H1 (cell line): ENCODE measurements around the gene TCF4. TPM values are rescaled to one million over a fixed set of nuclear protein-coding genes. Genes with fewer than 3 reads are reported as not detected.

Experiments used
- CTCF ChIA-PET: fragments of 300-600 bp; sonication (Branson Sonifier 250); formaldehyde crosslinking; loops from one replicate; lab custom pipeline; 2021; ENCODE audit not compliant: partially characterized antibody; lab: Charles Lee
- POLR2A ChIA-PET: fragments of 300-600 bp; sonication (Branson Sonifier 250); formaldehyde crosslinking; loops from one replicate; lab custom pipeline; 2021; ENCODE audit warnings: inconsistent platforms; ENCODE audit not compliant: partially characterized antibody; lab: Charles Lee
- DNase-seq, 2 experiments: peaks; one replicate each; pipeline versions ENCODE4 v3.0.0 to v3.0.0-alpha.2; 2010 to 2022; ENCODE audit warnings: low spot score in 2 of 2, low read depth in 1 of 2, mixed read lengths in 1 of 2
- FAIRE-seq: peaks from 2 replicates; lab custom pipeline; 2011; peaks lifted over from hg19 to GRCh38; lab: Jason Lieb, UNC
- H2AFZ ChIP-seq: 2 replicates; pipeline ENCODE4 v1.8.1; 2012; ENCODE audit warnings: low read length, inconsistent platforms
- H2AK5ac ChIP-seq: 2 replicates; pipeline ENCODE4 v1.6.1; 2013; ENCODE audit warnings: low read depth, low read length
- H2BK120ac ChIP-seq: replicated peaks from 2 replicates; pipeline ENCODE3; 2013; ENCODE audit warnings: low read depth, low read length, inconsistent platforms
- H2BK12ac ChIP-seq: 2 replicates; pipeline ENCODE4 v1.6.1; 2013; ENCODE audit warnings: low read depth, low read length
- H2BK15ac ChIP-seq: 2 replicates; pipeline ENCODE4 v1.6.1; 2013; ENCODE audit warnings: low read length
- H2BK20ac ChIP-seq: 2 replicates; pipeline ENCODE4 v1.6.1; 2013; ENCODE audit warnings: low read length
- H2BK5ac ChIP-seq: 2 replicates; pipeline ENCODE4 v1.6.1; 2013; ENCODE audit warnings: low read depth, low read length
- H3K14ac ChIP-seq: 2 replicates; pipeline ENCODE4 v1.6.1; 2013; ENCODE audit warnings: inconsistent platforms; ENCODE audit not compliant: insufficient read length
- H3K18ac ChIP-seq: 2 replicates; pipeline ENCODE4 v1.6.1; 2013; ENCODE audit warnings: low read length; ENCODE audit errors: extremely low read depth
- H3K23ac ChIP-seq: 2 replicates; pipeline ENCODE4 v1.6.1; 2013; ENCODE audit warnings: inconsistent platforms; ENCODE audit not compliant: insufficient read length
- H3K23me2 ChIP-seq: 2 replicates; pipeline ENCODE4 v1.6.1; 2013; ENCODE audit warnings: low read depth, low read length
- H3K27ac ChIP-seq: 2 replicates; pipeline ENCODE4 v1.6.1; 2011; ENCODE audit warnings: low read depth, low read length, inconsistent platforms
- H3K27me3 ChIP-seq, 4 experiments: replicated peaks in 1 of 4; 1 replicate in 1 of 4; 2 replicates in 3 of 4; pipeline versions ENCODE4 v1.6.1 to v1.8.1; 2011 to 2013; ENCODE audit warnings: low read length in 3 of 4, mild to moderate bottlenecking in 3 of 4, inconsistent platforms in 2 of 4, mixed read lengths in 2 of 4, moderate library complexity in 1 of 4; ENCODE audit not compliant: control insufficient read depth in 3 of 4, insufficient read depth in 3 of 4; ENCODE audit errors: extremely low read depth in 1 of 4
- H3K36me3 ChIP-seq, 4 experiments: 2 replicates each; pipeline versions ENCODE4 v1.6.1 to v1.8.1; 2011 to 2013; ENCODE audit warnings: mild to moderate bottlenecking in 4 of 4, low read length in 3 of 4, moderate library complexity in 2 of 4, control low read depth in 1 of 4, inconsistent platforms in 1 of 4; ENCODE audit not compliant: insufficient read depth in 4 of 4, control insufficient read depth in 2 of 4
- H3K4ac ChIP-seq: replicated peaks from 2 replicates; pipeline ENCODE3; 2013; ENCODE audit warnings: low read length, low read depth, mixed read lengths, inconsistent platforms; ENCODE audit not compliant: insufficient read length
- H3K4me1 ChIP-seq, 4 experiments: replicated peaks in 1 of 4; 1 replicate in 1 of 4; 2 replicates in 3 of 4; pipeline versions ENCODE4 v1.6.1 to v1.8.1; 2011 to 2013; ENCODE audit warnings: low read length in 3 of 4, inconsistent platforms in 2 of 4, mixed read lengths in 1 of 4; ENCODE audit not compliant: insufficient read depth in 4 of 4, control insufficient read depth in 3 of 4
- H3K4me2 ChIP-seq, 2 experiments: 2 replicates each; pipeline versions ENCODE4 v1.6.1 to v1.8.1; 2011 to 2013; ENCODE audit warnings: low read depth in 2 of 2, low read length in 2 of 2, control low read depth in 1 of 2, inconsistent platforms in 1 of 2, mild to moderate bottlenecking in 1 of 2; ENCODE audit not compliant: insufficient read depth in 1 of 2
- H3K4me3 ChIP-seq, 4 experiments: fragments of 200-600, 300-600 bp in 1 of 4; sonication (generic), shearing (Covaris generic), sonication (Bioruptor Twin) in 1 of 4; 2 replicates each; pipeline versions ENCODE4 v1.5.1 to v1.8.1; 2011 to 2016; ENCODE audit warnings: low read length in 4 of 4, low read depth in 3 of 4, control low read depth in 2 of 4, inconsistent platforms in 2 of 4, mild to moderate bottlenecking in 2 of 4, mixed read lengths in 1 of 4, moderate library complexity in 1 of 4; ENCODE audit not compliant: insufficient read depth in 2 of 4; ENCODE audit errors: extremely low read depth in 1 of 4
- H3K56ac ChIP-seq: replicated peaks from 2 replicates; pipeline ENCODE3; 2013; ENCODE audit warnings: low read depth, mild to moderate bottlenecking, mixed read lengths, low read length, inconsistent platforms; ENCODE audit not compliant: insufficient read length
- H3K79me1 ChIP-seq: 2 replicates; pipeline ENCODE4 v1.6.1; 2013; ENCODE audit warnings: low read depth, low read length, control low read depth
- H3K79me2 ChIP-seq, 2 experiments: 2 replicates each; pipeline versions ENCODE4 v1.6.1 to v1.8.1; 2012 to 2013; ENCODE audit warnings: low read length in 2 of 2, mild to moderate bottlenecking in 2 of 2, inconsistent platforms in 1 of 2; ENCODE audit not compliant: insufficient read depth in 2 of 2, control insufficient read depth in 1 of 2
- H3K9ac ChIP-seq, 4 experiments: replicated peaks in 1 of 4; 1 replicate in 1 of 4; 2 replicates in 3 of 4; pipeline versions ENCODE4 v1.6.1 to v1.8.1; 2011 to 2013; ENCODE audit warnings: low read depth in 3 of 4, low read length in 3 of 4, control low read depth in 2 of 4, mild to moderate bottlenecking in 2 of 4, moderate library complexity in 2 of 4, inconsistent platforms in 1 of 4; ENCODE audit errors: extremely low read depth in 1 of 4
- H3K9me3 ChIP-seq, 2 experiments: 2 replicates each; pipeline versions ENCODE4 v1.6.1 to v1.8.1; 2012 to 2013; ENCODE audit warnings: mild to moderate bottlenecking in 2 of 2, moderate library complexity in 2 of 2, control low read depth in 1 of 2, inconsistent platforms in 1 of 2, low read depth in 1 of 2, low read length in 1 of 2, mixed read lengths in 1 of 2; ENCODE audit not compliant: insufficient read depth in 2 of 2
- H4K20me1 ChIP-seq, 2 experiments: replicated peaks in 1 of 2; 2 replicates each; pipeline versions ENCODE3 to v1.8.1; 2011 to 2013; ENCODE audit warnings: inconsistent platforms in 2 of 2, low read length in 2 of 2, mild to moderate bottlenecking in 1 of 2; ENCODE audit not compliant: insufficient read depth in 2 of 2, control insufficient read depth in 1 of 2
- H4K5ac ChIP-seq: 2 replicates; pipeline ENCODE4 v1.6.1; 2013; ENCODE audit warnings: low read length, low read depth, mixed read lengths, inconsistent platforms; ENCODE audit not compliant: insufficient read length
- H4K8ac ChIP-seq: 2 replicates; pipeline ENCODE4 v1.8.0; 2013; ENCODE audit warnings: mild to moderate bottlenecking, moderate library complexity, low read length, inconsistent platforms; ENCODE audit not compliant: insufficient read depth; ENCODE audit errors: extremely low read depth
- H4K91ac ChIP-seq: replicated peaks from 2 replicates; pipeline ENCODE3; 2013; ENCODE audit warnings: low read length, mixed read lengths, inconsistent platforms; ENCODE audit not compliant: insufficient read length
- BACH1 ChIP-seq: IDR thresholded peaks from 2 replicates; pipeline ENCODE4 v1.6.1; 2012; ENCODE audit warnings: low read length, improper control_type of control experiment
- CEBPB ChIP-seq: IDR thresholded peaks from 2 replicates; pipeline ENCODE4 v1.6.1; 2012; ENCODE audit warnings: low read depth, low read length
- FOSL1 ChIP-seq: IDR thresholded peaks from 2 replicates; pipeline ENCODE4 v1.6.1; 2011; ENCODE audit warnings: mild to moderate bottlenecking, low read depth, low read length, moderate library complexity; ENCODE audit not compliant: insufficient read depth
- HDAC6 ChIP-seq: IDR thresholded peaks from one replicate; pipeline ENCODE4 v1.7.1; 2012; ENCODE audit warnings: low read depth, mild to moderate bottlenecking, inconsistent platforms, low read length, moderate library complexity
- JUND ChIP-seq: IDR thresholded peaks from 2 replicates; pipeline ENCODE4 v1.6.1; 2011; ENCODE audit warnings: mild to moderate bottlenecking, improper control_type of control experiment, low read length
- KDM4A ChIP-seq: IDR thresholded peaks from one replicate; pipeline ENCODE4 v1.7.1; 2012; ENCODE audit warnings: low read depth, mild to moderate bottlenecking, moderate library complexity, low read length, inconsistent platforms; ENCODE audit not compliant: severe bottlenecking
- MAFK ChIP-seq: IDR thresholded peaks from 2 replicates; pipeline ENCODE4 v1.6.1; 2012; ENCODE audit warnings: low read depth, mild to moderate bottlenecking, improper control_type of control experiment, low read length
- POU5F1 ChIP-seq: IDR thresholded peaks from 2 replicates; pipeline ENCODE4 v1.6.1; 2011; ENCODE audit warnings: low read depth, mild to moderate bottlenecking, low read length, moderate library complexity
- SP2 ChIP-seq: IDR thresholded peaks from 2 replicates; pipeline ENCODE4 v1.6.1; 2012; ENCODE audit warnings: mild to moderate bottlenecking, low read length, inconsistent platforms
- SRF ChIP-seq: IDR thresholded peaks from 2 replicates; pipeline ENCODE4 v1.6.1; 2011; ENCODE audit warnings: mild to moderate bottlenecking, low read depth, low read length, moderate library complexity
- TAF1 ChIP-seq: IDR thresholded peaks from 2 replicates; pipeline ENCODE4 v1.6.1; 2011; ENCODE audit warnings: mild to moderate bottlenecking, low read depth, low read length
- TAF7 ChIP-seq: optimal IDR thresholded peaks from 2 replicates; pipeline ENCODE3; 2011; ENCODE audit warnings: low read depth, mild to moderate bottlenecking, inconsistent platforms, low read length, moderate library complexity, borderline replicate concordance
- TCF12 ChIP-seq: IDR thresholded peaks from 2 replicates; pipeline ENCODE4 v1.6.1; 2011; ENCODE audit warnings: low read depth, mild to moderate bottlenecking, low read length
- ZNF274 ChIP-seq: IDR thresholded peaks from 2 replicates; pipeline ENCODE4 v1.7.0; 2012; ENCODE audit warnings: low read length, borderline replicate concordance; ENCODE audit errors: extremely low read depth
- WGBS, 2 experiments: shearing (Covaris generic) in 1 of 2; methylation state at CpG; one replicate each; pipeline versions ENCODE4 v1.1.6 to v1.1.7; 2013 to 2015; ENCODE audit warnings: low lambda C conversion rate in 2 of 2, mixed read lengths in 2 of 2, inconsistent platforms in 1 of 2, low coverage in 1 of 2, missing lambda C conversion rate in 1 of 2; ENCODE audit not compliant: insufficient replicate concordance in 2 of 2, insufficient coverage in 1 of 2, insufficient read length in 1 of 2; ENCODE audit errors: extremely low coverage in 1 of 2, missing lambda C conversion rate in 1 of 2; 5-methylcytosine and 5-hydroxymethylcytosine counted together
- polyA plus RNA-seq, 7 experiments: library from polyadenylated mRNA; depleted of rRNA in 3 of 7; stranded (reverse) in 5 of 7; unstranded in 2 of 7; fragments of >200 nt in 5 of 7; fragments of 200-250 nt in 2 of 7; gene quantifications; 1 replicate in 5 of 7; 2 replicates in 1 of 7; 4 replicates in 1 of 7; pipeline versions ENCODE4 v1.2.1 to v1.2.3, GENCODE V29; 2011 to 2013; ENCODE audit warnings: missing spikeins in 2 of 7, mixed read lengths in 2 of 7
- total RNA-seq: library from RNA; stranded (reverse); fragmentation: NEBNext Ultra II Directional; extraction: Animal tissue kit (Norgen Biotek cat#: 25700); gene quantifications from 2 replicates; pipeline ENCODE4 v1.2.1, GENCODE V29; 2021
- TF ChIP-seq, protein P1 (sequence below): IDR thresholded peaks from 2 replicates; pipeline ENCODE4 v1.6.1; 2011; ENCODE audit warnings: low read length, improper control_type of control experiment

Gene TCF4
- total and polyA plus RNA-seq, 2 of the 8 experiments (the other 6 are each of a cell fraction or from before 2014, with no cell fraction given), result 59.3 to 118 TPM

GRCh38 chr18:55421308-55421614, 166.7 kb downstream of the TCF4 start:
- Histone ChIP-seq H3K56ac (no peak overlapping the region), H2BK120ac (no peak overlapping the region), H3K79me2 (peaks cover 0 to 96% of the 10 kb centered on the region in 2 experiments; a peak in 3 of 4 replicates), H4K8ac (no peak overlapping the region), H2BK15ac (no peak overlapping the region), H3K18ac (no peak overlapping the region), H3K4me3 (no peak overlapping the region), H3K9ac (no peak overlapping the region), H3K9me3 (no peaks in the 10 kb centered on the region), H3K23me2 (no peaks in the 10 kb centered on the region; the same call in 1 of the 2 replicates), H3K4ac (no peak overlapping the region), H2AFZ (no peak overlapping the region), H3K36me3 (no peaks in the 10 kb centered on the region), H4K20me1 (peaks cover 0 to 1% of the 10 kb centered on the region in 2 experiments), H3K27me3 (no peaks in the 10 kb centered on the region), H3K4me1 (peaks cover 11 to 37% (median 21%) of the 10 kb centered on the region in 4 experiments), H3K14ac (no peak overlapping the region), H3K23ac (no peak overlapping the region), H4K91ac (no peak overlapping the region), H2AK5ac (no peak overlapping the region), H3K4me2 (no peak overlapping the region; a peak in 1 of 4 replicates), H2BK20ac (no peak overlapping the region), H3K79me1 (peaks cover 7% of the 10 kb centered on the region), H3K27ac (no peak overlapping the region), H2BK5ac (no peak overlapping the region), H4K5ac (no peak overlapping the region), H2BK12ac (no peak overlapping the region)
- FAIRE-seq (no peak), DNase-seq (no peak)
- ChIA-PET CTCF (no interaction called here), POLR2A (no interaction called here)
- 67% methylated on average over 4 of the region's 4 CpGs; no CpG with 5 or more reads in 1 of the 2 experiments for WGBS, 2 experiments
- TF ChIP-seq BACH1, result no peak
- no peak for TF ChIP-seq TAF7
- no peak for TF ChIP-seq JUND
- no peak for TF ChIP-seq SP2
- TF ChIP-seq, protein P1, sequence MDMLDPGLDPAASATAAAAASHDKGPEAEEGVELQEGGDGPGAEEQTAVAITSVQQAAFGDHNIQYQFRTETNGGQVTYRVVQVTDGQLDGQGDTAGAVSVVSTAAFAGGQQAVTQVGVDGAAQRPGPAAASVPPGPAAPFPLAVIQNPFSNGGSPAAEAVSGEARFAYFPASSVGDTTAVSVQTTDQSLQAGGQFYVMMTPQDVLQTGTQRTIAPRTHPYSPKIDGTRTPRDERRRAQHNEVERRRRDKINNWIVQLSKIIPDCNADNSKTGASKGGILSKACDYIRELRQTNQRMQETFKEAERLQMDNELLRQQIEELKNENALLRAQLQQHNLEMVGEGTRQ, result no peak
- no peak for TF ChIP-seq KDM4A
- no peak for TF ChIP-seq MAFK
- no peak for TF ChIP-seq TCF12
- no peak for TF ChIP-seq CEBPB
- TF ChIP-seq FOSL1, result no peak
- no peak for TF ChIP-seq TAF1
- TF ChIP-seq POU5F1, result no peak
- TF ChIP-seq SRF, result no peak
- TF ChIP-seq ZNF274, result no peak
- TF ChIP-seq HDAC6, result no peak
